Stimulated activated CD8-positive, alpha-beta memory T cell treated with anti-CD3 and anti-CD28 coated beads, Interleukin-7, amount 100 ng/mL, for 24 hours (primary cell): ENCODE measurements around the gene SLC37A3.
"Not testable (repeated sequence)": the region's sequence is repeated elsewhere in the genome, so short reads cannot be mapped to it uniquely, and the experiment has no call there.

ENCODE experiments used
- DNase-seq: peaks from one replicate; pipeline ENCODE4 v3.0.0-alpha.2; 2020; ENCODE audit warnings: low read depth

The SLC37A3 gene

DNA sequence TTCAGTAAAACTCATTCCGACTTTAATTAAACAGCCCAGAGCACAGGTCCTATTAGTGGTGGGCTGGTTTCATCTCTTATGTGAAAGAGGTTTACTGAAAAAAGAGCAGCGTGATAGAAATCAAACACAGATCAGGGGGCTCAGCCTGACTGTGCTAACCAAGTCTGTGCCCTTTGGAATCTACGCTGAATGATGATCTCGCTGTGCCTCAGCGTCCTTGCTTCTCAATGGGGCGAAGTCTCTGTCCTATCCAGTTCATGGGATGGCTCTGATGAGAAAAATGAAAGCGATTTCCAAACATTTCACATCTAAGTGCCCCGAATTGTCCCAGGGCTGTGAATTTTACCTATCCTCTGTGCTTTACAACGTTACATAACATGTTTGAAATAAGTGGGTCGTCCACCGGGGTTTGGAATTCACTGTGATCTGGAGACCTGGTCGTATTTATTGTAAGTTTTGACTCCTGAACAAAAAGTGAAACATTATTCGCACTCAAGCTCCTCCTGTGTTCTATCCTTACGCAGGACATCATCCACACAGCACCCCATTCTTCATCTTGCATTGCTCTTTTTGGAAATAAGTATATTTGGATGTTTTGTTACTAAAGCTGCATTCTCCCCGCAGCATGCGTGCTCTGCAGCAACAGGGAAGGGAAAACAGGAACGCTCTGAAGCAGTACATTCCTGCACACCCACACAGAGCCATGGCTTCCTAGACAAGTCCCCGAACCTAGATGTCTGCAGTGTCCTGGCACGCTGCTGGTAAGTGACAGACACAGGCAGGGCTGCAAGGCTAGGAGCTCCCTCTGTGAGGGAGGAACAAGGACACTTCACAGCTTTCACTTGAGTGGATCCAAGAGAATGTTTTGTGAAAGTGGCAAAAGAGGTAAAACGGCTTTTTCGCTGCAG is 83.5 kb downstream of the SLC37A3 start:
- DNase-seq, result no peak

DNA sequence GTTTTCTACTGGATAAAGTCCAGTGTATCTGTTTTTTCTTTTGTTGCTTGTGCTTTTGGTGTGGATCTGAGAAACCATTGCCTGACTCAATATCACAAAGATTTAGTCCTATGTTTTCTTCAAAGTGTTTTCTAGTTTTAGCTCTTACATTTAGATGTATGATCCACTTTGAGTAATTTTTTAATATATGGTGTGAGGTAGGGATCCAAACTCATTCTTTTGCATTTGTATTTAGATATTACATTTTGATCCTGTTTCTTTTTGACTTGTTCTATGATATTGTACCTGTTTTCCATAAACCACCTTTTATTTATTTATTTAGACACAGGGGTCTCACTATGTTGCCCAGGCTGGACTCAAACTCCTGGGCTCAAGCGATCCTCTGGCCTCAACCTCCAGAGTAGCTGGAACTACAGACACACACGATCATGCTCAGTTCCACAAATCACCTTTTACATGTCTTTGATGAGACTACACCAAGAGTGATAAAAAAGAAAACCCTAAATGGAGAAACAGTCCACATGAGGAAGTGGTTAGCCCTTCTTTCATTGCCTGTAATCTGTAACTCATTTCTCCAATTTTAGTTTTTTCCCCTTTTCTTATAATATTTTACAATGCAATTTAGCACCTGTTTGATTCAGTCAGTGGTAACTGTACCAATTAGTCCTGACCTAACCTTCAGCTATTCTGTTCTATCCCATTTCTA is 86.0 kb downstream of the SLC37A3 start:
- no peak for DNase-seq

DNA sequence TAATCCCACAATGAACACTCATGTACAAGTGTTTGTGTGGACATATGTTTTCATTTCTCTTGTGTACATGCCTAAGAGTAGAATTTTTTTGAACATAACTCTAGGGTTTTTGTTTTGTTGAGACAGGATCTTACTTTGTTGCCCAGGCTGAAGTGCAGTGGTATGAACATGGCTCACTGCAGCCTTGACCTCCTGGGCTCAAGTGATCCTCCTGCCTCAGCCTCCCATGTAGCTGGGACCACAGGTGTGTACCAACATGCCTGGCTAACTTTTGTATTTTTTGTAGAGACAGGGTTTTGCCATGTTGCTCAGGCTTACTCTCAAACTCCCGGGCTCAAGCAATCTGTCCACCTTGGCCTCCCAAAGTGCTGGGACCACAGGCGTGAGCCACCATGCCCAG is 87.2 kb downstream of the SLC37A3 start:
- DNase-seq, result not testable (repeated sequence)

DNA sequence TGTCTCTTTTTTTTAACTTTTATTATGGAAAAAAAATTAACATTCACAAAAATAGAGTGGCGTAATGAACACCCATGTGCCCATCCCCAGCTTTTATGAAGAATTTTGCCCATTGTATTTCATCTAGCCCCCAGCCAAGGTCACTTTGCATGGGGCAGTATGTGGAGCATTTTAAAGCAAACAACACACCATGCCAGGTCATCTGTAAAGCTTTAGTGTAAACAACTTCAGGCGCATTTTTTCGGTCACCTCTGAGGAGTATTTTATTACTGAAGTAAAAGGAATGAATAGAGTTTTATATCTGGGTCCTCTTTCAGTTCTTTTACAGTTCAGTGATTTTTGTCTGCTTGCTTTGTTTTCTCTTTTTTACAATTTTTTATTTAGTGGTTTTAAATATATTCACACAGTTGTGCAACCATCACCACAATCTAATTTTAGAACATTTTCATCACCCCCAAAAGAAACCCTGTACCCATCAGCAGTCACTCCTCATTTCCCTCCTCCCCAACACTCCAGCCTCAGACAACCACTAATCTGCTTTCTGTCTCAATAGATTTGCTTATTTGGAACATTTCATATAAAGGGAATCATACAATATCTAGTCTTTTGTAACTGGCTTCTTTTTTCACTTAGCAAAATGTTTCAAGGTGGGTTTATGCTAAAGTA is 87.9 kb downstream of the SLC37A3 start:
- DNase-seq, result no peak

DNA sequence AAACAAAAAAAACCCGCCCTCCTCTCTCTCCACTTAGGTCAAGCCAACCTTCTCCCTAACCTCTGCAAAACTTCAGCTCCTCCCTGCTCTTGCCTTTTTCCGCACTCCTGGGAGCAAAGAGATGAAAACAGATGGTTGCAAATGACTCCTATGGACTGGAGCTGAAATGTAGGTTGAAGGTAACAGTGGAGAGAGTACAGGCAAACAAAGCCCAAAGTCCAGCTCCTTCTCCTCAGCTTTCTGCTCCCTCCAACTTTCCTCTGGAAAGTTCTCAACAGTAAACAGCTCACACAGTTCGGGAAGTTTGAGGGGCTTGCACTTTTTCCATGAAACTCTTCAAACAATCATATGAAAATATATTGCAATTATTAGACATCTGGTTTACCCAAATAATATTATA is 90.3 kb downstream of the SLC37A3 start:
- DNase-seq, result no peak

DNA sequence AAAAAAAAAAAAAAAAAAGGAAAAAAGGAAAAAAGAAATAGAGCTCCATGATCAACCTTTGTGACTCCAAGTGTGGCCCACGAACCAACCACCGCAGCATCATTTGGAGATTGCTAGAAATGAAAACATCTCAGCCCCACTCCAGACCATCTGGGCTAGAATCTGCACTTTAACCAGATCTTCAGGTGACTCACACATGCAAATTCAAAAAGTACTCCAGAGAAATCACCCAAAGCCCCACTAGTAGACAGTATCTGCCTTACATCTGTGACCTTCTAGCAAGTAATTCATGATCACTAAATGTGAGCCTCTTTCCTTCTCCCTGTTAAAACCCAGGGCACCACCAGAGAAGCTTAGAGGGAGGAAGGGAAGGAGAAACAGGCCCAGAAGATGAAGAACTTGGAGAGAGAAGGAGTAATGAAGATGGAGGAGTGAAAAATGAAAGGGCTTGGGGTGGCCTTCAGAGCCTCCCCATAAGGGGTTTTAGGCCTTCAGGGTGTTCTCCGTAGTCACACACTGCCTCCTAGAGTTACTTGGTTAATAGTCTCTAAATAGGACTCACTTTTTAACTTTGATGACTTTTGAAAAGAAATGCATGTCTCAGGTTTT is 94.0 kb downstream of the SLC37A3 start:
- no peak for DNase-seq

DNA sequence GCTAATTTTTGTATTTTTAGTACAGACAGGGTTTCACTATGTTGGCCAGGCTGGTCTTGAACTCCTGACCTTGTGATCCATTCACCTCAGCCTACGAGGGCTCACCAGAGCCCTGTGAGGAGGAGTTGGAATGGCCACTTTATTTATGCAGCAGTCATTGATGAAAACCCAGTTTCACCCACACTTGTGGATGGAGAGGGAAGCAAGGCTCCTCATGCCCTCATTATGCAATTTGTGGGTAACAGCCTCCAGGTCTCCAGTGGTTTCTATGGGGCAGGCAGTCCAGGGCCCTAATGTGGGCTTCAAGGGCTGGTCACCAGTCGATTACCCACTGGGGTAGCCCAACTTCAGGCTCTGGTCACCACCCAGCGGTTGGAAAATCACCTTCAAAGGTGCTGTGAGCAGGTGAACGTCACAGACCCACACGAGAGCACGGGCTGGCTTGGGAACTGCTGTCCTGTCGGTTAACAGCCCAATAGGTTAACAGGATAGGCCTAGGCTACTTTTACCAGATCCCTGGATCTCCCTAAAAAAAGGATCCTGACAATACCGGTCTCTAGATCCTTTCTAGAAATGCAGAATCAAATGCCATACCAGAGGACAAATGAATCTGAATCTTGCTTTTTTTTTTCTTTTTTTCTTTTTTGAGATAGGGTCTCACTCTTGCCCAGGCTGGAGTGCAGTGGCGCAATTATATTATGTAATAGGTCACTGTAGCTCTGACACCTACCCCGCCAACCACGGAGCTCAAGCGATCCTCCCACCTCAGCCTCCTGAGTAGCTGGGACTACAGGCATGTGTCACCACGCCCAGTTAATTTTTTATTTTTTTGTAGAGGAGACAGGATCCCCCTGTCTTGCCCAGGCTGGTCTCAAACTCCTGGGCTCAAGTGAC is 97.8 kb downstream of the SLC37A3 start:
- no peak for DNase-seq

DNA sequence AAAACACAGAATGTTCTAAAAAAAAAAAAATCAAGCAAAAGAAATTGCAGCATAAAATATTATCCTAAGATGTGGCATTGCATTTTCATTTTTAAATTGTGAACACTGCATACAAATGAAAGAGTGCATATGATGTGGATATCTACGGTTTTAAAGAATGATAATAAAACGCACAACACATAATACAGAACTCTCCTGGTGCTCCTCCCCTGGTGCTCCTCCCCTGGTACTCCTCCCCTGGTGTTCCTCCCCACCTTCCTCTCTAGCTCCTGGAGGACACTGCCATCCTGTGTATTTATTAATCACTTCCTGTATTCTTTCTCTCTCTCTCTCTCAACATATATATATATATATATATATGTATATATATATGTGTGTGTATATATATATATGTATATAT is 100.1 kb downstream of the SLC37A3 start:
- DNase-seq, result no peak

DNA sequence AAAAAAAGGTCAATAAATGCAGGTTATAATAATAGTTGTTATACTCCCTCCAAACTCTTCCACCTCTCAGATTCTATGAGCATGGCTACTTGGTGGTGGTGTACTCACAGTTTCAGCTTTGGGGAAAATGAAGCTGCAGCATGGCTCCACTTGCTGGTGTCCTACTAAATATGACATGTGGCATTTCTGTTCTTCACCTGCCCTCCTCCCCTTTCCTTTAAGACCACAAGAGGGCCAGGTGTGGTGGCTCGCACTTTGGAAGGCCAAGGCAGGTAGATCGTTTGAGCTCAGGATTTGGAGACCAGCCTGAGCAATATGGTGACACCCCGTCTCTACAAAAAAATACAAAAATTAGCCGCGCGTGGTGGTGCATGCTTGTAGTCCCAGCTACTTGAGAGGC is 101.1 kb downstream of the SLC37A3 start:
- no peak for DNase-seq

DNA sequence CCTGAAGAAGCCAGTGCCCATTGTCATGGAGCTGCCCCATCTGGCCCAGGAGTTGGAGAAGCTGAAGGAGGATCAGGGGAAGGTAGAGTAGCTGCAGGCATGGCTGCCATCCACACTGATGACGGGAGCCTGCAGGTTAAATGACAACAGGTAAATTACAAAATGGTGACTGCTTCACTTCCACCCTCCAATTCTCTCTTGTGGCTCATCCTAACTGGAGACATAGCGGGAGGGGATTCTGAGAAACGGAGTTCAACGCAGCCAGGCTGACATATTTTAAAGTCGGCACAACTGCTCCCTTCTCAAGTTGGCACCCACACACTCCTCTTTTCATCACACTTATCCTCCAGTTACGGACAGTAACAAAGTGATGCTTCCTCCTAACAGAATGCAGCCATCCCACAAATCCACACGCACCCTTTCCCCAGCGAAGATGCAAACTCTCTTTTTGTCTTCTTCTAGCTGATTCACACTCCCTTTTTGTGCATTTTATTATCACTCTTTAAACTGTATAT is 103.0 kb downstream of the SLC37A3 start:
- DNase-seq, result no peak

DNA sequence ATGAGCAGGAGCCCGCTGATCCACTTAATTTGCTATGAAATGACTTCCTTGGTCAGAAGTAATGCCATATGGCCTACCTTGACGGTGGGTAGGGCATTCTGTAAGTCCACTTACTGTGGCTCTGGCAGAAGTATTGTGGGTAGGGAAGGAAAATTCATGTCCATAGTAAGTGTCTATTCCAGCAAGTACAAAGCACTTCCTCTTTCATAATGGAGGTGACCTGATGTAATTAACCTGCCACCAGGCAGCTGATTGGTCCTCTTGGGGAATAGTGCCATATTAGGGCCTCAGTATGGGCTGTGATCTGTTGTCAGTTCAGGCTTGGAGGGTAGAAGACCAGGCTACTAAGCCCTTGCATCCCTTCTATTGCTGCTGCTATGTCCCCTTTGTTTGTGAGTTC is 103.9 kb downstream of the SLC37A3 start:
- no peak for DNase-seq

DNA sequence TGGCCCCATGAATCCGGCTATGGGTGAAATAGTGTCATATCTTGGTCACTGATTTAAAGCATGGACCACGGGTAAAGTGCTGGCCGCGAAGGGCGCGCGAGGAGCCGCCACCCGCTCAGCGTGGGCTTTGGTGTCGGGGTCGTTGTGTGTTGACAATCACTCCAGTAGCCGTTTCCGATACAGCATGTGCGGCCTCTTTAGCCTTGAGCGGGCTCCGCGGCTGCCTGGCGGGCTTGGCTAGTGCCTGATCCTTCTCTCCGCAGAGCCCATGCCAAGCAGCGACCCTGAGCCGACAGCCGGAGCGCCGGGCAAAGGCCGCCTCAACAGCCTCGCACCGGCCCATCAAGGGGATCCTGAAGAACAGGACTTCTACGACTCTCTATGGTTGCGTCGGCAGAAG is 105.9 kb downstream of the SLC37A3 start:
- no peak for DNase-seq

DNA sequence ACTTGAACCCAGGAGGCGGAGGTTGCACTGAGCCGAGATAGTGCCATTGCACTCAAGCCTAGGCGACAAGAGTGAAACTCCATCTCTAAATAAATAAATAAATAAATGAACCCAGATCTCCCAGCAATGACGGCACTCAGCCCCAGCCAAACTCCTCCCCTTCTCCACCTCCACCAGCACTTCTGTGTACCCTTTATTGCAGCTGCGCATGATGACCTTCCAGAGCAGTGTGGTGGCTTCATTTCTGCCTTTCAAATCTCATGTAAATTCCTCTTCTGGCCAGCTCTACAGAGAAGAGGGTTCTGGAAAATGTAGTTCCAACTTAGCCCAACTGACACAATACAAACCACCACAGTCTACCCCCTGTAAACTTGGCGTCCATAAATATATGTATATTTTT is 108.5 kb downstream of the SLC37A3 start:
- no peak for DNase-seq

DNA sequence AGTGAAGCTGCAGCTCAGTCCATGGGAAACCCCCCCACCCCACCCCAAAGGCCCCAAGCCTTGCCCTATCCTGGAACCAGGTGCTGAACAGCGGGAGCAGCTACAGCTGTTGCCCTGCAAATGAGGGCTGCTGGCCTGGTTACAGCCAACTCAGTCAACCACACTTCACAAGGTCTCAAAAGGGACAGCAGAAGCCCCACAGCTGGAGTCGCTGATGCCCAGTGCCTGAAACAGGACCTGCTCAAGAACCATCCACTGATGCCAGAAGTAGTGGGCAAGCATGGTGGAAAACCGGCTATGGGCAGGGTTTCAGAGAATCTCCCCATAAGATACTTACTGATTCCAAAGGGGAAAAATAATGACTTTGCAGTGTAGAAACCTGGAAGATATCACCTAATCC is 110.3 kb downstream of the SLC37A3 start:
- no peak for DNase-seq

DNA sequence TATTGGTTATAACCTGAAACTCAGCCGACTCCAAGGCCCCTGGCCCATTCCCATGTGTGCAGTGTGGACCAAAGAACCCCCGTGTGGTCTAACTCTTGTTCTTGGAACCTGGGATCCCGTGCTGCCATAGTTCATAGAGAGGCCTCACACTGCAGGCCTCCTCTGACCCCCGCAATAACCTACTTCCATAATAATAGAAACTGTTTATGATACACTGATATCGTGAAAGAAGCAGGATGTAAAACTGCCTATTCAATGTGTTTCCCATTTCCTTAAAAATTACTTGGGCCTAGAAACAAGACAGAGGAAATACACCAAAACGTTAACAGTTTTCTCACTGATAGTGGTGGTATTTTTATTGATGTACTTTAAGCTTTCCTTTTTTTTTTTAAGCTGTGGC is 112.4 kb downstream of the SLC37A3 start:
- no peak for DNase-seq

DNA sequence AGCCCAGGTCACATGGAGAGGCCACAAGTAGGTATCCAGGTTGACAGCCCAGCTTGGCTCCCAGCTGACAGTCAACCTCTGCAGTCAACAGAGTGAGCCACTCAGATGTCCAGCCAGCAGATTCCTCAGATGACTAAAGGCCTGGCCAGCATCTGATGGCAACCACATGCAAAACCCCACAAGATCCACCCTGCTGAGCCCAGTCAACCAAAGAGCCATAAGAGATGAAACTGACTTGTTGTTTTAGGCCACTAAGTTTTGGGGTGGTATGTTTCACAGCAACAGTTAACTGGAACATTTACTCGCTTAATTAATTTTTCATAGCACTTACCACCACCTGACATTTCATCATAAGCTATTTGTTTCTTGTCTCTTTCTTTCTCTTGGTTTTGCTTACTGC is 114.3 kb downstream of the SLC37A3 start:
- no peak for DNase-seq
